ENCODE results near the gene TAX1BP1.
"Not testable (repeated sequence)": the region's sequence is repeated elsewhere in the genome, so short reads cannot be mapped to it uniquely, and the experiment has no call there.

The TAX1BP1 gene

GRCh38 chr7:27850531-27850930, 110.6 kb downstream of the TAX1BP1 start:
- DNase-seq, result no peak

- not testable (repeated sequence) for DNase-seq
Observed at GRCh38 chr7:27856703-27857485, 116.9 kb downstream of the TAX1BP1 start.

- DNase-seq, result no peak
Observed at GRCh38 chr7:27860800-27861199, 120.8 kb downstream of the TAX1BP1 start.

- no peak for DNase-seq
Observed at GRCh38 chr7:27861747-27862146, 121.8 kb downstream of the TAX1BP1 start.

- no peak for DNase-seq
Observed at GRCh38 chr7:27863880-27864279, 123.9 kb downstream of the TAX1BP1 start.

- DNase-seq, result no peak
Observed at GRCh38 chr7:27866256-27866655, 126.3 kb downstream of the TAX1BP1 start.

GRCh38 chr7:27866828-27867672, 127.1 kb downstream of the TAX1BP1 start:
- no peak for DNase-seq

- no peak for DNase-seq
Observed at GRCh38 chr7:27868131-27868550, 128.2 kb downstream of the TAX1BP1 start.

- DNase-seq, result no peak
Observed at GRCh38 chr7:27869056-27869455, 129.1 kb downstream of the TAX1BP1 start.

GRCh38 chr7:27870595-27870994, 130.6 kb downstream of the TAX1BP1 start:
- DNase-seq, result no peak

GRCh38 chr7:27871086-27871485, 131.1 kb downstream of the TAX1BP1 start:
- DNase-seq, result no peak

GRCh38 chr7:27871866-27872265, 131.9 kb downstream of the TAX1BP1 start:
- DNase-seq, result no peak

- no peak for DNase-seq
Observed at GRCh38 chr7:27872356-27873275, 132.7 kb downstream of the TAX1BP1 start.

- DNase-seq, result no peak
Observed at GRCh38 chr7:27873981-27874957, 134.3 kb downstream of the TAX1BP1 start.

- DNase-seq, result no peak
Observed at GRCh38 chr7:27875061-27875460, 135.1 kb downstream of the TAX1BP1 start.

- no peak for DNase-seq
Observed at GRCh38 chr7:27875832-27876231, 135.9 kb downstream of the TAX1BP1 start.

- DNase-seq, result no peak
Observed at GRCh38 chr7:27876756-27877155, 136.8 kb downstream of the TAX1BP1 start.
